Measurements from ENCODE around the gene SLC35F3. TPM values are rescaled to one million over a fixed set of nuclear protein-coding genes. Genes with fewer than 3 reads are reported as not detected.

Gene SLC35F3
- total and polyA plus RNA-seq, 9 donors, result 0.21 to 0.64 (median 0.31) TPM

- WGBS (ENCODE audit: insufficient coverage), result 69% methylated on average over 2 of the region's 4 CpGs
Measured at GRCh38 chr1:234212764-234213657, 308.5 kb downstream of the SLC35F3 start.

GRCh38 chr1:234213658-234214128, 309.2 kb downstream of the SLC35F3 start:
- H3K27me3 ChIP-seq (ENCODE audit: control insufficient read depth, insufficient read depth, low read length), result peaks cover 36% of the 10 kb centered on the region
- H3K36me3 ChIP-seq (ENCODE audit: control insufficient read depth, insufficient read depth, low read length), result no peaks in the 10 kb centered on the region
- H3K4me3 ChIP-seq (ENCODE audit: low read length), result peak overlapping the region; percentile 37
- H3K9me3 ChIP-seq (replicated peaks; ENCODE audit: control insufficient read depth, low read depth, low read length), result no peaks in the 10 kb centered on the region
- H3K27ac ChIP-seq (ENCODE audit: low read length), result no peak overlapping the region
- peaks cover 29% of the 10 kb centered on the region for H3K4me1 ChIP-seq (ENCODE audit: control insufficient read depth, insufficient read depth, low read length)
- WGBS (ENCODE audit: insufficient coverage), result 5% methylated on average over 4 of the region's 8 CpGs
- DNase-seq, result peak; percentile 45

More at GRCh38 chr1:234212764-234213657, 308.5 kb downstream of the SLC35F3 start:
- H3K36me3 ChIP-seq (ENCODE audit: control insufficient read depth, insufficient read depth, low read length), result no peaks in the 10 kb centered on the region
- H3K9me3 ChIP-seq (replicated peaks; ENCODE audit: control insufficient read depth, low read depth, low read length), result no peaks in the 10 kb centered on the region
- DNase-seq, result peak; percentile 61
- H3K4me3 ChIP-seq (ENCODE audit: low read length), result no peak overlapping the region
- H3K27ac ChIP-seq (ENCODE audit: low read length), result no peak overlapping the region
- peaks cover 36% of the 10 kb centered on the region for H3K27me3 ChIP-seq (ENCODE audit: control insufficient read depth, insufficient read depth, low read length)
- H3K4me1 ChIP-seq (ENCODE audit: control insufficient read depth, insufficient read depth, low read length), result peaks cover 29% of the 10 kb centered on the region

DNA sequence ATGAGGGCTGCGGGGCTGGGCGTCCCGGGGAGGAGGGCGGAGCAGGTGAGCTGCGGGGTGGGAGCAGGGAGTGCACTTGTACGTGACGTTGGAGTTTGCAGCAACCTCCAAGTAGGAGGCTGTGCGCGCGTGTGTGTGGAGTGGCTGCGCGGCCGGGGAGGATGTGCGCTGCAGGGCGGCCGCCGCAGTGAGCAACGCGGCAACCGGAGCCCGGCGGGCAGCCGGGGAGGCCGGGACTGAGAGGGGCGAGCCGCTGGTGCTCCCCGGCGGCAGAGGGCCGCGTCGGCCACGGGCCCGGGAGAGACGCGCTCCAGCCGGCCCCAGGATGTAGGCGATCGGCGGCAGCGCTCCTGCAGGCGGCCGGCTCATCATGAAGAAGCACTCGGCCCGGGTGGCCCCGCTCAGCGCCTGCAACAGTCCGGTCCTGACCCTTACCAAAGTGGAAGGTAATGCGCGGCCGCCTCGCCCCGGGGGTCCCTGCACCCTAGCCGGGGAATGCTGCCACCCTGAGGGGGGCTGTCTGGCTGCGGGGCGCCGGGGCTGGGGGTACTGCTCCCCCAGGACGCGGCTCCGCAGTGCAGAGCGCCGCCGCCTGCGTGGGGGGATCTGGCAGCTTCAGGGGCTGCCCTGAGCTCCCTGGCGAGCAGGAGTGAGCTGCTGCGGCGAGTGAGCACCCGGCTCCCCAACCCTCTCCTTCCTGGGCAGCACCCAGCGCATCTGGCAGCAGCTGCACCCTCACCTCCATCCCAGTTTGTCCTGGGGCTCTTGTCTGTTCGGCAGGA, 309.8 kb downstream of the SLC35F3 start:
- H3K4me3 ChIP-seq (ENCODE audit: low read length), result peak overlapping the region; percentile 38
- H3K27ac ChIP-seq (ENCODE audit: low read length), result no peak overlapping the region
- peak; percentile 49 for DNase-seq
- peaks cover 29% of the 10 kb centered on the region for H3K4me1 ChIP-seq (ENCODE audit: control insufficient read depth, insufficient read depth, low read length)
- peaks cover 36% of the 10 kb centered on the region for H3K27me3 ChIP-seq (ENCODE audit: control insufficient read depth, insufficient read depth, low read length)
- no peaks in the 10 kb centered on the region for H3K36me3 ChIP-seq (ENCODE audit: control insufficient read depth, insufficient read depth, low read length)
- under 1% methylated on average over 65 of the region's 69 CpGs for WGBS (ENCODE audit: insufficient coverage)
- no peaks in the 10 kb centered on the region for H3K9me3 ChIP-seq (replicated peaks; ENCODE audit: control insufficient read depth, low read depth, low read length)

DNA sequence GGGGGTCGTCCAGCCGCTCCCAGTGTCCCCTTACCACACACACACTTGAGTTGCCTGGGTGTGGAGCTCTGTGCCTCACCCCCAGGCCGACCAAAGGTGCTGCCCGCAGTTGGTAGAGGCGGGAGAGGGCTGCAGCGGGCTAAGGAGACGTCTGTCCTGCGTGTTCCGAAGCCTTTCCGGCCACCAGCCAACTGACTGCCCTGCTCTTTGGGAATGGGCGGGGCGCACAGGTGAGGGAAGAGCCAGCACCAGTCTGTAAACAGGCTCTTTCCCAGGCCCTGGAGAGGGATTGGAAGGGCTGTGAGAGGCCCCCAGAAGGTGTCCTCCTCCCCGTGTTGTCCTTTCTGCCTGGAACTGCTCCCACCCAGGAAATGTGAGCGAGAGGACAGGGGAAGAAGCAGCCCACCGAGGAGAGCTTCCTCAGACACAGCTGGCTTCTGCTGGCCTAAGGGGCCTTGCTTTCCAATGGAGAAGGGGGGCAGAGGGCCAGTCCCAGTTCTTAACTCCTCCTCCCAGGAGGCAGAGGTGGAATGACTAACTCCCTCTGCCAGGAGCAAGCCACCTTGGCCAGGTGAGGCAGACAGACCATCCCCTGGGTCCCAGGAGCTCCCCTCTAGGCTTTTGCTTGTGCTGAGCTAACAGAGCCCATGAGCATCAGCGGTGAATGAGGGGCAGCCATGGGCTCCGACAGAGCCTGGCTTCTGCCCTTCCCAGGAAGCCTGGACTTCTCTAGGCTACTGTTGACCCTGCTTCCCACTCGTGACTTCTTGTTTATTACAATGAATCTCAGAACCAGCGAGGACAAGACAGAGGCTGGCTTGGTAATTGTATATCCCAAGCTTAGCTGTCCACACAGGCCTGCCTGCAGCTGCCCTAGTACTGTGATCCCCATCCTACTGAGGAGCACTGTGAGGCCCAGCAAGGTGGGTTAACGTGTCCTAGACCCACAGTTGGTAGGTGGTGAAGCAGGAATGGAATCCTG, 310.7 kb downstream of the SLC35F3 start:
- no peaks in the 10 kb centered on the region for H3K36me3 ChIP-seq (ENCODE audit: control insufficient read depth, insufficient read depth, low read length)
- 29% methylated on average over 10 of the region's 20 CpGs for WGBS (ENCODE audit: insufficient coverage)
- H3K27ac ChIP-seq (ENCODE audit: low read length), result no peak overlapping the region
- H3K27me3 ChIP-seq (ENCODE audit: control insufficient read depth, insufficient read depth, low read length), result peaks cover 36% of the 10 kb centered on the region
- H3K4me1 ChIP-seq (ENCODE audit: control insufficient read depth, insufficient read depth, low read length), result peaks cover 29% of the 10 kb centered on the region
- H3K4me3 ChIP-seq (ENCODE audit: low read length), result peak overlapping the region; percentile 38
- no peaks in the 10 kb centered on the region for H3K9me3 ChIP-seq (replicated peaks; ENCODE audit: control insufficient read depth, low read depth, low read length)
- no peak for DNase-seq

DNA sequence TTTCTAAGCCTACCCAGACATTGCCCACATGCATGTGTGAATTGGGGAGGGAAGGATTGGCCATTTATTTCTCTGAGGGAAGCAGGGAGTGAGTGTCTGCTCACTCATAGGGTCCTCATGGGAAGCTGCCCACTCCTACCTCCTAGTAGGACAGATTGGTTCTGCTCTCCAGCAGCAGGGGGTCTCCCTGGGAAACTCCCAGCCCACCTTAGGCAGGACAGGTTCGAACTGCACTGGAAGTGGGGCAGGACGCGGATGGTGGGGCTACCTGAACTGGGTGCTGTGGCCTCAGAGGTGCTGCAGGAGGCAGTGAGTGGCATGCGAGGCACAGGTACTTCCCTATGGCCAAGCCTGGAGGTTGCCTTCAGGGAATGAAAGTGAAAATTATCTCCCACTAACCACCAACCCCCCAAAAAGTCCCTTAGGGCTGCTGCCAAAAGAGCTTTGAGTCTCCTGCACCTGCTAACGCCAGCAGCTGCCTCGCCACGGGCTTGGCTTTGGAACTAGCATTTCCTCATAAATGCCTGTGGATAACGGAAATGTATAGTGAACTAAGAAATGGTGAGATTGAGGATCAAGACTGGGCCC, 311.7 kb downstream of the SLC35F3 start:
- H3K27ac ChIP-seq (ENCODE audit: low read length), result no peak overlapping the region
- no peak for DNase-seq
- peaks cover 36% of the 10 kb centered on the region for H3K27me3 ChIP-seq (ENCODE audit: control insufficient read depth, insufficient read depth, low read length)
- H3K4me3 ChIP-seq (ENCODE audit: low read length), result no peak overlapping the region
- H3K4me1 ChIP-seq (ENCODE audit: control insufficient read depth, insufficient read depth, low read length), result peaks cover 29% of the 10 kb centered on the region
- H3K9me3 ChIP-seq (replicated peaks; ENCODE audit: control insufficient read depth, low read depth, low read length), result no peaks in the 10 kb centered on the region
- 60% methylated on average over 5 of the region's 8 CpGs for WGBS (ENCODE audit: insufficient coverage)
- no peaks in the 10 kb centered on the region for H3K36me3 ChIP-seq (ENCODE audit: control insufficient read depth, insufficient read depth, low read length)

- no peak for DNase-seq
- Histone ChIP-seq H3K36me3 (ENCODE audit: control insufficient read depth, insufficient read depth, low read length) (no peaks in the 10 kb centered on the region), H3K4me1 (ENCODE audit: control insufficient read depth, insufficient read depth, low read length) (peaks cover 29% of the 10 kb centered on the region), H3K4me3 (ENCODE audit: low read length) (no peak overlapping the region), H3K27ac (ENCODE audit: low read length) (no peak overlapping the region), H3K27me3 (ENCODE audit: control insufficient read depth, insufficient read depth, low read length) (peaks cover 36% of the 10 kb centered on the region), H3K9me3 (replicated peaks; ENCODE audit: control insufficient read depth, low read depth, low read length) (no peaks in the 10 kb centered on the region)
- 90% methylated on average over 3 of the region's 4 CpGs for WGBS (ENCODE audit: insufficient coverage)
Measured at GRCh38 chr1:234217316-234217840, 312.9 kb downstream of the SLC35F3 start.

DNA sequence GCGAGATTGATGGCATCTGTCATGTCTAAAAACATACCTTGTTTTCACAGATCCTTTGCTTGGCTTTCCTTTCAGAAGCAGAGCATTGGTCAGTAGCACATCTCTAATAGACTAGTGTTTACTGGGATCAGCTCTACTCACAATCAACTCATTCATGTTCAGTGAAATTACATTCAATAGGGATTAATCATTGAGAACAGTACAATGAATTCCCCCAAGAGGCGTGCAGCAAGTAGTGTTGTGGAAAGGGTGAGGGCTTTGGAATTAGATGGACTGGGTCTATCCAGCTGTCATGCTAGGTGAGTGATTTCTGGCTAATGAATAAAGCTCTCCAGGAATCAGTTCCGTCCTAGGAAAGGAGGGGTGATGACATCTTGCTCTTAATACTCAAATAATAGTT, 313.6 kb downstream of the SLC35F3 start:
- no peak for DNase-seq
- Histone ChIP-seq H3K27ac (ENCODE audit: low read length) (no peak overlapping the region), H3K4me3 (ENCODE audit: low read length) (no peak overlapping the region), H3K36me3 (ENCODE audit: control insufficient read depth, insufficient read depth, low read length) (no peaks in the 10 kb centered on the region), H3K4me1 (ENCODE audit: control insufficient read depth, insufficient read depth, low read length) (peaks cover 29% of the 10 kb centered on the region), H3K27me3 (ENCODE audit: control insufficient read depth, insufficient read depth, low read length) (peaks cover 33% of the 10 kb centered on the region), H3K9me3 (replicated peaks; ENCODE audit: control insufficient read depth, low read depth, low read length) (no peaks in the 10 kb centered on the region)
- WGBS (ENCODE audit: insufficient coverage), result 86% methylated on average over 1 of the region's 3 CpGs

DNA sequence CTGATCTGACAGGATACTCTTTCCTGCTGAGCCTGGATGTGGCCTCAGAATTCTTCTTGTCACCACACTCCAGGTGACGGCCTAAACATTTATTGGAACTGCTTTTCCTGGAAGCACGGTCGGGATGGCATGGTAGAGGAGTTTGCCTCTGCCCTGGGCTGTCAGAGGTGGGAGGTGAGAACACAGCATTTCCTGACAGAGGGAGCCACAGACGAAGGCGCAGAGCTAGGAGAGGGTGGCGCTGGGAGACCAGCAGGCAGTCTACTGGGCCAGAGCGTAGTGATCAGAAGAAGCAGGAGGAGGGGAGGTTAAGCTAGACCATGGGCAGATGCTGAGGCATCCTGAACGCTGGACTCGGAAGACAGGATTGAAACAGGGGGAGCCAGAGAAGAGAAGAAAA, 315.2 kb downstream of the SLC35F3 start:
- H3K9me3 ChIP-seq (replicated peaks; ENCODE audit: control insufficient read depth, low read depth, low read length), result no peaks in the 10 kb centered on the region
- no peak for DNase-seq
- peaks cover 23% of the 10 kb centered on the region for H3K27me3 ChIP-seq (ENCODE audit: control insufficient read depth, insufficient read depth, low read length)
- WGBS (ENCODE audit: insufficient coverage), result 84% methylated on average over 6 of the region's 9 CpGs
- H3K4me3 ChIP-seq (ENCODE audit: low read length), result no peak overlapping the region
- peaks cover 17% of the 10 kb centered on the region for H3K4me1 ChIP-seq (ENCODE audit: control insufficient read depth, insufficient read depth, low read length)
- H3K36me3 ChIP-seq (ENCODE audit: control insufficient read depth, insufficient read depth, low read length), result no peaks in the 10 kb centered on the region
- H3K27ac ChIP-seq (ENCODE audit: low read length), result no peak overlapping the region

DNA sequence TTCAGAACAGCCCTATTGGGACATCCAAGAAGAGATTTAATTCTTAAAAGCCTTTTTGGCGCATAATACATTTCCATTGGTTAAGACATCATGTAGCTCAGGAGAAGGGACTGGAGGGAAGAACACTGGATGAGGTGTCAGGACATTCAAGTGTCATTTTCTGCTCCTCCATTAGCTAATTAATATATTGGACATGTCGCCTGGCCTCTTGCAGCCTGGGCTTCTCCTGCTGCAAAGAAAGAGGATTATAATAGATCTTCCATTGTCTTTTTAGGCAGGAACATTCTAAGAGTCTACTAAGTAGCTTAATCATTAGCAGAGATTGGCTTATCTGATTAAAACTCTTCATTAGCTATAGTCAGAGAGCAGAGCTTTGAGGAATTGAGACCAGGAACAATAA, 317.1 kb downstream of the SLC35F3 start:
- Histone ChIP-seq H3K36me3 (ENCODE audit: control insufficient read depth, insufficient read depth, low read length) (no peaks in the 10 kb centered on the region), H3K4me3 (ENCODE audit: low read length) (no peak overlapping the region), H3K4me1 (ENCODE audit: control insufficient read depth, insufficient read depth, low read length) (no peaks in the 10 kb centered on the region), H3K27me3 (ENCODE audit: control insufficient read depth, insufficient read depth, low read length) (peaks cover 7% of the 10 kb centered on the region), H3K9me3 (replicated peaks; ENCODE audit: control insufficient read depth, low read depth, low read length) (no peaks in the 10 kb centered on the region), H3K27ac (ENCODE audit: low read length) (no peak overlapping the region)
- WGBS (ENCODE audit: insufficient coverage), result no CpG with 5 or more reads among the region's 2 CpGs
- DNase-seq, result no peak

All from muscle of leg (tissue), 11 donors.